Left ventricle myocardium inferior (tissue), 1 donor: ENCODE results near the gene TNPO1. TPM values are rescaled to one million over a fixed set of nuclear protein-coding genes. Genes with fewer than 3 reads are reported as not detected.

Experiments used
- DNase-seq: peaks from one replicate; pipeline ENCODE4 v3.0.0-alpha.2; 2020
- H3K27ac ChIP-seq: fragments of 200-600 bp; replicated peaks from 2 replicates; pipeline ENCODE4 v1.8.0; 2021
- H3K27me3 ChIP-seq: fragments of 200-600 bp; 2 replicates; pipeline ENCODE4 v1.8.0; 2021; ENCODE audit warnings: low read depth
- H3K36me3 ChIP-seq: fragments of 200-600 bp; 2 replicates; pipeline ENCODE4 v1.8.0; 2021
- H3K4me1 ChIP-seq: fragments of 200-600 bp; 2 replicates; pipeline ENCODE4 v1.8.0; 2021
- H3K4me3 ChIP-seq: fragments of 200-600 bp; 2 replicates; pipeline ENCODE4 v1.8.0; 2021; ENCODE audit warnings: mild to moderate bottlenecking, moderate library complexity
- H3K9me3 ChIP-seq: fragments of 200-600 bp; replicated peaks from 2 replicates; pipeline ENCODE4 v1.8.0; 2021
- intact Hi-C: fragments of 100-400 bp; cut with micrococcal nuclease; formaldehyde crosslinking; loops from one replicate; pipeline ENCODE4 v1.11.0; 2022
- total RNA-seq: library from RNA; stranded (reverse); fragmentation: NEBNext Ultra II Directional; extraction: Animal tissue kit (Norgen Biotek cat#: 25700); gene quantifications from one replicate; pipeline ENCODE4 v1.2.1, GENCODE V29; 2021
- TF ChIP-seq, protein P1 (sequence below): fragments of 200-600 bp; IDR thresholded peaks from 2 replicates; pipeline ENCODE4 v1.8.0; 2021; ENCODE audit warnings: antibody characterized with exemption, mild to moderate bottlenecking, borderline replicate concordance
- donor health status: DM: no; HTN: yes; CAD: no; lungs with severe emphysema.

TNPO1 gene
- total RNA-seq, 1 donor from 2014 or later, result 69.8 TPM

- TF ChIP-seq, protein P1, sequence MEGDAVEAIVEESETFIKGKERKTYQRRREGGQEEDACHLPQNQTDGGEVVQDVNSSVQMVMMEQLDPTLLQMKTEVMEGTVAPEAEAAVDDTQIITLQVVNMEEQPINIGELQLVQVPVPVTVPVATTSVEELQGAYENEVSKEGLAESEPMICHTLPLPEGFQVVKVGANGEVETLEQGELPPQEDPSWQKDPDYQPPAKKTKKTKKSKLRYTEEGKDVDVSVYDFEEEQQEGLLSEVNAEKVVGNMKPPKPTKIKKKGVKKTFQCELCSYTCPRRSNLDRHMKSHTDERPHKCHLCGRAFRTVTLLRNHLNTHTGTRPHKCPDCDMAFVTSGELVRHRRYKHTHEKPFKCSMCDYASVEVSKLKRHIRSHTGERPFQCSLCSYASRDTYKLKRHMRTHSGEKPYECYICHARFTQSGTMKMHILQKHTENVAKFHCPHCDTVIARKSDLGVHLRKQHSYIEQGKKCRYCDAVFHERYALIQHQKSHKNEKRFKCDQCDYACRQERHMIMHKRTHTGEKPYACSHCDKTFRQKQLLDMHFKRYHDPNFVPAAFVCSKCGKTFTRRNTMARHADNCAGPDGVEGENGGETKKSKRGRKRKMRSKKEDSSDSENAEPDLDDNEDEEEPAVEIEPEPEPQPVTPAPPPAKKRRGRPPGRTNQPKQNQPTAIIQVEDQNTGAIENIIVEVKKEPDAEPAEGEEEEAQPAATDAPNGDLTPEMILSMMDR, result no peak
- intact Hi-C loops, result no loop called here
- Histone ChIP-seq H3K4me1 (peaks cover 65% of the 10 kb centered on the region), H3K36me3 (no peaks in the 10 kb centered on the region), H3K9me3 (no peaks in the 10 kb centered on the region), H3K4me3 (no peak overlapping the region), H3K27me3 (no peaks in the 10 kb centered on the region), H3K27ac (no peak overlapping the region)
- no peak for DNase-seq
Measured at GRCh38 chr5:72840041-72840440, 23.6 kb downstream of the TNPO1 start.

DNA sequence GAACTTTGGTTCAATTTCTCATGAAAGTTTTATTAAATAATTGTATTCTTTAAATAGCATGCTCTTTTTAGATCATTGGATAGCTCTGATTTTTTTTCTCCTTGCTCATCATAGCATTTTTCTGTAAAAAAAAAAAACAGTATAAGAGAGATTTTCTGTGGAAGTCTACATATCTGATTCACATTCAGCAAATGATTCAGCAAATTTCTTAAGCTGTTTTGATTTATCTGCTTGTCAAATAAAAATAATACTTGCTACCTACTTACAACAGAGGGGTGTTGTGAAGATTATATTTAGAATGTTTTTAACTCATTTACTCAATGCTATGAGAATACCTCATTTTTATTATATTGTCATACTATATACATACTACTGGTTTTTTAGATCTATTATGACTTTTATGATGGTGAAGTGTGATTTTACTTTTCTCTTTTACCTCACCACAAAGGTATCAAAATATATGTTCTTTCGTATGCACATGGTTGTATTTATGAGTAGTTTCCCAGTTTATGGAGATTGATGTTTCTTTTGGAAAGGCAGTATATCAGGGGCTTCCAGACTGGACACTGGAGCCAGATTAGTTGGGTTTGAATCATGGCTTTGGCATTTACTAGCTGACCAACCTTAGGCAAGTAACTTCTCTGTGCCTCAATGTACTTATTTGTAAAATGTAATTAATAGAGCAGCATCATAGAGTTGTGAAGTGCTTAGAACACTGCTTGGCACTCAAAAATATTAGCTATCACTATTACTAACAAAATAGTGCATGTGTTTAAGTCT is 25.5 kb downstream of the TNPO1 start:
- no peak for DNase-seq
- no peaks in the 10 kb centered on the region for H3K36me3 ChIP-seq
- H3K4me1 ChIP-seq, result peaks cover 72% of the 10 kb centered on the region
- no peaks in the 10 kb centered on the region for H3K27me3 ChIP-seq
- TF ChIP-seq, protein P1, result no peak
- H3K9me3 ChIP-seq, result no peaks in the 10 kb centered on the region
- intact Hi-C loops, result no loop called here
- H3K4me3 ChIP-seq, result no peak overlapping the region
- H3K27ac ChIP-seq, result no peak overlapping the region

DNA sequence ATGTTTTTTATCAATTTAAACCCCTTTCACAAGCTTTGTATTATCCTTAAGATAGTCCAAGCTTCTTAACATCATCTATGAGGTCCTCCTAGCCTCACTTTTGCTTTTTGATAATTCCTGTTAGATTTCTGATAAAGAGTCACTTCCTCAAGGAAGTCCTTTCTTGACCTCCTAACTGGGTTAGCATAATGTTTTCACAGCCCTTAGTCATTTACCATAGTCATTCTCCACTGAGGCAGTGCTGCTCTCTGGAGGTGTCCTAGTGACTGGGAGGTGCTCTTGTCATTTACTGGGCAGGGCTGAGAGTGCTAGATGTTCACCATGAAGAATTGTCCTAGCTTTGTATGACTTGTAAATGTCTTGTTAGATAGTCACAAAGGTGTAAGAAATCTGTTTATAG is 26.4 kb downstream of the TNPO1 start:
- intact Hi-C loops, result no loop called here
- no peak overlapping the region for H3K27ac ChIP-seq
- peaks cover 72% of the 10 kb centered on the region for H3K4me1 ChIP-seq

DNA sequence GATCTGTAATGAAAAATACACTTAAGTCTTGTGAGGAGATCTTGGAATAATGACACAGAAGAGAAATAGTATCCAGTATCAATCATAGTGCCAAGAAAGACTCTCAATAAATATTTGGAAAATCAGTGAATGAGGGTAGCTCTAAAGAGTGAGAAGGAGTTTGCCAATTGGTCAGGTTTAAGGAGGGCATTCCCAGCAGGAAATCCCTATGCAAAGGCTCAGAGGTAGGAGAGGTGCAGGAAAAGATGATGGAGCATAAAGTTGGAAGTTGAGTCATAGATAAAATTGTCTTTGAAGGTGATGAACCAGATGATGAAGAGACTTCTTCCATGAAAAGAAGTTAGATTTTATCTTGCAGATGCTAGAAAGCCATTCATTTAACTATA is 27.8 kb downstream of the TNPO1 start:
- intact Hi-C loops, result no loop called here
- no peak overlapping the region for H3K4me3 ChIP-seq
- TF ChIP-seq, protein P1, result no peak
- no peaks in the 10 kb centered on the region for H3K27me3 ChIP-seq
- peaks cover 69% of the 10 kb centered on the region for H3K4me1 ChIP-seq
- H3K9me3 ChIP-seq, result no peaks in the 10 kb centered on the region
- H3K27ac ChIP-seq, result no peak overlapping the region
- no peaks in the 10 kb centered on the region for H3K36me3 ChIP-seq
- DNase-seq, result no peak

More for the DNA sequence above, 26.4 kb downstream of the TNPO1 start:
- no peaks in the 10 kb centered on the region for H3K36me3 ChIP-seq
- TF ChIP-seq, protein P1, result no peak
- no peak for DNase-seq
- no peak overlapping the region for H3K4me3 ChIP-seq
- H3K27me3 ChIP-seq, result no peaks in the 10 kb centered on the region
- H3K9me3 ChIP-seq, result no peaks in the 10 kb centered on the region

- Histone ChIP-seq H3K4me1 (peaks cover 78% of the 10 kb centered on the region), H3K27me3 (no peaks in the 10 kb centered on the region), H3K9me3 (no peaks in the 10 kb centered on the region), H3K27ac (no peak overlapping the region), H3K36me3 (no peaks in the 10 kb centered on the region), H3K4me3 (no peak overlapping the region)
- TF ChIP-seq, protein P1, result no peak
- DNase-seq, result no peak
- intact Hi-C loops, result no loop called here
Measured at GRCh38 chr5:72845889-72846288, 29.4 kb downstream of the TNPO1 start.
